HG03060 (cell line): Measurements from ENCODE around the gene PAXIP1.
A peak's percentile ranks its signal among the peaks of the same experiment; 100 is the strongest.
"Not testable (repeated sequence)": the region's sequence is repeated elsewhere in the genome, so short reads cannot be mapped to it uniquely, and the experiment has no call there.

ENCODE experiments used
- ATAC-seq: cut with Tn5 transposase; IDR thresholded peaks from one replicate; pipeline ENCODE4 v1.9.1; 2021; ENCODE audit warnings: low read depth, moderate number of reproducible peaks; ENCODE audit not compliant: unreplicated experiment

PAXIP1 gene

GRCh38 chr7:154946166-154946565, 56.8 kb downstream of the PAXIP1 start:
- no peak for ATAC-seq

- no peak for ATAC-seq
Observed at GRCh38 chr7:154943906-154944305, 59.0 kb downstream of the PAXIP1 start.

- no peak for ATAC-seq
Observed at GRCh38 chr7:154942691-154943090, 60.2 kb downstream of the PAXIP1 start.

GRCh38 chr7:154937837-154938236, 65.1 kb downstream of the PAXIP1 start:
- no peak for ATAC-seq

- not testable (repeated sequence) for ATAC-seq
Observed at GRCh38 chr7:154934353-154934952, 68.5 kb downstream of the PAXIP1 start.

GRCh38 chr7:154931906-154932305, 71.0 kb downstream of the PAXIP1 start:
- ATAC-seq, result no peak

GRCh38 chr7:154929006-154929726, 73.8 kb downstream of the PAXIP1 start:
- no peak for ATAC-seq

- ATAC-seq, result peak; percentile 88
Observed at GRCh38 chr7:154928136-154929005, 74.6 kb downstream of the PAXIP1 start.

- peak; percentile 31 for ATAC-seq
Observed at GRCh38 chr7:154927624-154928125, 75.2 kb downstream of the PAXIP1 start.

GRCh38 chr7:154922472-154922871, 80.5 kb downstream of the PAXIP1 start:
- not testable (repeated sequence) for ATAC-seq

- no peak for ATAC-seq
Observed at GRCh38 chr7:154919344-154920225, 83.3 kb downstream of the PAXIP1 start.

- ATAC-seq, result no peak
Observed at GRCh38 chr7:154918741-154919140, 84.2 kb downstream of the PAXIP1 start.

GRCh38 chr7:154918266-154918665, 84.7 kb downstream of the PAXIP1 start:
- ATAC-seq, result no peak

- no peak for ATAC-seq
Observed at GRCh38 chr7:154917808-154918160, 85.1 kb downstream of the PAXIP1 start.

- no peak for ATAC-seq
Observed at GRCh38 chr7:154916856-154917807, 85.8 kb downstream of the PAXIP1 start.

GRCh38 chr7:154916381-154916780, 86.5 kb downstream of the PAXIP1 start:
- no peak for ATAC-seq

- ATAC-seq, result no peak
Observed at GRCh38 chr7:154915600-154915999, 87.3 kb downstream of the PAXIP1 start.

GRCh38 chr7:154914996-154915380, 87.9 kb downstream of the PAXIP1 start:
- no peak for ATAC-seq

- no peak for ATAC-seq
Observed at GRCh38 chr7:154914308-154914995, 88.5 kb downstream of the PAXIP1 start.
